Epithelial cell of esophagus (primary cell): ENCODE results near the gene CERS6.

Experiments
- DNase-seq: peaks from one replicate; pipeline ENCODE4 v3.0.0; 2010; ENCODE audit warnings: low read depth
- H3K4me3 ChIP-seq: 2 replicates; pipeline ENCODE4 v1.5.1; 2011; ENCODE audit warnings: mild to moderate bottlenecking, low read length, control low read depth
- TF ChIP-seq, protein P1 (sequence below): IDR thresholded peaks from 2 replicates; pipeline ENCODE4 v1.5.1; 2011; ENCODE audit warnings: low read depth, mild to moderate bottlenecking, low read length, control low read depth, inconsistent platforms; ENCODE audit not compliant: insufficient read depth; ENCODE audit errors: missing control alignments

Gene CERS6

DNA sequence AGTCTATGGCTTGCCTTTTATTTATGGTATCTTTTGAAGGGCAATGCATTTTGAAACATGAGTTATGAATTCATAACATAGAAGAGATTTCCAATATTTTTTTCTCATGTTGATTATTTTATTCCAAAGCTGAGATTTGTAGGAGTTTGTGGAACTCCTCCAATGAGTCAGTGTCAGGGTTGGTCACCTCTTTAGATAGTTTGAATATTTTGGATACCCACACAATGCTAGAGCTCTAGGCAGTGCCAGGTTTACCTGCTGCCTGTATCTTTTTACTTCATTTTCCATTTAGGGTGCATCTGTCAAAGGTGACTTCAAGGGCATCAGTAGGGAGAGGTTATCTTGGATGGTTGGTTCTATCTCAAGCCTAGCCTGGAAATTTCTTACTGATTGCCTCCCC, 152.7 kb downstream of the CERS6 start:
- H3K4me3 ChIP-seq = no peak overlapping the region
- DNase-seq = peak; percentile 52
- TF ChIP-seq, protein P1, sequence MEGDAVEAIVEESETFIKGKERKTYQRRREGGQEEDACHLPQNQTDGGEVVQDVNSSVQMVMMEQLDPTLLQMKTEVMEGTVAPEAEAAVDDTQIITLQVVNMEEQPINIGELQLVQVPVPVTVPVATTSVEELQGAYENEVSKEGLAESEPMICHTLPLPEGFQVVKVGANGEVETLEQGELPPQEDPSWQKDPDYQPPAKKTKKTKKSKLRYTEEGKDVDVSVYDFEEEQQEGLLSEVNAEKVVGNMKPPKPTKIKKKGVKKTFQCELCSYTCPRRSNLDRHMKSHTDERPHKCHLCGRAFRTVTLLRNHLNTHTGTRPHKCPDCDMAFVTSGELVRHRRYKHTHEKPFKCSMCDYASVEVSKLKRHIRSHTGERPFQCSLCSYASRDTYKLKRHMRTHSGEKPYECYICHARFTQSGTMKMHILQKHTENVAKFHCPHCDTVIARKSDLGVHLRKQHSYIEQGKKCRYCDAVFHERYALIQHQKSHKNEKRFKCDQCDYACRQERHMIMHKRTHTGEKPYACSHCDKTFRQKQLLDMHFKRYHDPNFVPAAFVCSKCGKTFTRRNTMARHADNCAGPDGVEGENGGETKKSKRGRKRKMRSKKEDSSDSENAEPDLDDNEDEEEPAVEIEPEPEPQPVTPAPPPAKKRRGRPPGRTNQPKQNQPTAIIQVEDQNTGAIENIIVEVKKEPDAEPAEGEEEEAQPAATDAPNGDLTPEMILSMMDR = no peak

DNA sequence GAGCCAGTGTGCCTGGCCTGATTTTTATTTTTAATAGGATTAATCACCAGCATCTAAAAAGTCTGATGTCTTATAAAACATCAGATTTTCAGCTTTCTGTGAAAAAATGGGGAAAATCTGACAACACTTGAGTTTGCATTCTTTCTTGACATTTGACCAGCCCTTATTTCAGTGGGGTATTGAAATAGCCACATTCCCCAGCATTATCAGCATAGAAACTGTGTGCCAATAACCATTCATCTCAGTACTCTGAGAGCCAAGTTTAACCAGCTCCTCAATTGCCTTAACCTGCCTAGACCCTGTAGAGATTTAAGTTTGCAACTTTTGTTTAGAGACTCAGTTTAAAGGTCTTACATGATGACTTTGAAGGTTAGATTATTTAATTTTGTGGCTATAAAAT, 155.0 kb downstream of the CERS6 start:
- no peak for DNase-seq
- TF ChIP-seq, protein P1 = no peak
- H3K4me3 ChIP-seq = no peak overlapping the region

DNA sequence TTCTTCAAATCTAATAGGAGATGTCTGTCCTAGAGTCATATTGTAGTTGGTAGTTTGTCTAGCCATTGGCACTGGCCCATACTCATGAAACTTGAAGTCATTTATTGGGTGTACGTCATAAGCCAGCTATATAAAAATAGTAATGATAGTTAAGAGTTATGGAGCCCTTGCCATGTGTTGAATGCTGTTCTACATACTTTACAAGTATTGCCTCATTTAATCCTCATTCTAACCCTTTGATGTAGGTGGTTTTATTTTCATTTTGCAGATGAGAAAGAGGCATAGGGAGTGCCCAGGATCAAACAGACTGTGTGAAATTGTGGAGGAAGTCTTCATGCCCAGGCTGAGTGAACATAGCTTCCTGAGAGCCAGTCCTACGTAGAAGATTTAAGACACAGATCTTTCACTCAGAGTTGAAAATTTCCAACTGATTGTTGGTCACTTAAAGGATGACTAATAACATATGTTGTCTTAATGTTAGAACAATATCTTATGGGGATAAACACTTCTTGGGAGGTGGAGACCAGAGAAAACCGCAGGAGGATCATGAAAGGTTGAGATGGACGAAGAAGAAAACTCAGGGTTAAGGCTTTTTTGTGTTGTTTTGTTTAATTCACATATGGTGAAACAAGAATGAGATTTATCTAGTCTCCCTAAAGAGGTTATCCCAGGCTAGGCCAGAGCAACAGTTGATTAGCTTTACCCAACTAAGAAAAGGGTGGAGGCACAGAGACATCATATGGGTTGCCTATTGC, 156.0 kb downstream of the CERS6 start:
- DNase-seq = no peak
- H3K4me3 ChIP-seq = no peak overlapping the region
- TF ChIP-seq, protein P1 = no peak

DNA sequence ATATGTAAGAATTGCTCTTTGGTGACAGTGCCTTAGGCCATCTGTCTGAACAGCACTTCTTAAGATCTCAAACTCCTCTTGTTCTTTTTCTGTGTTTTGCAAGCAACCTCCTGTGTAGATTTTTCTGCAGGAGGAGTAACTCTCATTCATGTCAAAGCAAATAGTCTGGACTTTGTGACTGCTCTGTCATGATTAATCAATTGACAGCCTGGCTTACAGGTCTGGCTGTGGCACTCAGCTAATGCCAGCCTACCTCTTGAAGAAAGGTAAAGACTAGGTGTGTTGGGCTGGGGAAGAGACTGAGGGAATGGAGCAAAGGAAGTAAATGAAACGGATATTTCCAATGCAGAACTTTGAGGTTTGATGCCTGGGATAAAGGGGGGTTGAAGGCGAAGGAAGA, 156.6 kb downstream of the CERS6 start:
- no peak overlapping the region for H3K4me3 ChIP-seq
- no peak for DNase-seq
- TF ChIP-seq, protein P1 = no peak

DNA sequence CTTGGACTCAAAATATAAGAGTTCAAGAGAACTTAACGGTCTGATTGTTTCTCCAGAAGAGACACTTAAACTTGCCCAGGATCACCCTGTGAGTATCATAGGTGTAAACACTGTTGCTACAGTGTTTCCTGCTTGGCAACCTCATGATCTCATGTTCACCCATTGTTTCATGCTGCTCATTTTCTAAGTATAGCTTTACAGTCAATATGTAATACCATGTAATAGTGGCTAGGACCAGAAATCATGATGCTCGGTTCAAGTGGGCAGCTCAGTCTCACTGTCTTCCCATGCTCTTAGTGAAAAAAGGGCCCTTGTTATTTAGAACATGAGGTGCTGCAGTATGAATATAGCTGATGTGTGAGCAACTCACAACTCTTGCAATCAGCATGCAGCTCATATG, 157.5 kb downstream of the CERS6 start:
- TF ChIP-seq, protein P1 = no peak
- peak; percentile 82 for DNase-seq
- H3K4me3 ChIP-seq = no peak overlapping the region

DNA sequence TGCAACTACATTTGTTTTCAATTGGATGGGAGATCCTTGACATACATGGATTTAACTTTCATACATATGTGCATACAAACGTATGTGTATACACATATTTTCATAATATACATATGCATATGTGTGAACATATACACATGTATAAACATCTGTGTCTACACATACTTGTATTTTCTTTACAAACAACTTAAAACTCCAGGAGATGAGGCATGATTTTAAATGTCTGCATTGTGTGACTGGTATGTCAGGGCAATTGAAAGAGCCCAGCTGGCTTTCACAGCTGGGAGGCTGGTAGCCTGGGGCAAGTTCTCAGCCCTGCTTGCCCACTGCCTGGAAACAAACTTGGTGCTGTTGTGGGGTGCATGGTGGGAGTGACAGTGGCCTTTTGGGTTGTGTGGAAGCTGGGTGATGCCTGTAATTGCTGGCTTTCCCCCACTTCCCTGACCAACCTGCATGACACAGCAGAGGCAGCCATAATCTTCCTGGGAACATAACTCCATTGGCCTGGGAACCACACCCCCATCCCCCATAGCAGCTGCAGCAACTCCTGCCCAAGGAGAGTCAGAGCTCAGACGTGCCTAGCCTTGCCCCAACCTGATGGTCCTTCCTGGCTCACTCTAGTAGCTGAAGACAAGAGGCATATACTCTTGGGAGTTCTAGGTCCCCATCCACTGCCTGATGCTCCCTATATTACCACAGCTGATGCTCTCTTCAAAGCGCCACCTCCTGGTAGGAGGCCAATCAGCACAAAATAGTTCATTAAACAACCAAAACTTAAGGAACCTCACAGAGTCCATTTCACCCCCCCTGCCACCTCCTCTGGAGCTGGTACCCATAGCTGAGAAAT, 158.3 kb downstream of the CERS6 start:
- H3K4me3 ChIP-seq = no peak overlapping the region
- DNase-seq = peak; percentile 98
- TF ChIP-seq, protein P1 = peak; percentile 41
